HT1080 (cell line): Measurements from ENCODE around the gene LRP2BP. TPM values are rescaled to one million over a fixed set of nuclear protein-coding genes. Genes with fewer than 3 reads are reported as not detected.
"Not testable (repeated sequence)": the region's sequence is repeated elsewhere in the genome, so short reads cannot be mapped to it uniquely, and the experiment has no call there.

Source experiments
- DNase-seq: peaks from one replicate; pipeline ENCODE4 v3.0.0-alpha.2; 2015; ENCODE audit warnings: low read depth
- small RNA-seq: library from RNA; depleted of rRNA; stranded (forward); fragments of <200 nt; gene quantifications from one replicate; pipeline ENCODE3, GENCODE V24; 2014
- total RNA-seq: library from RNA; depleted of rRNA; stranded (reverse); fragments of >200 nt; shearing (Covaris generic); gene quantifications from 2 replicates; pipeline ENCODE4 v1.2.3, GENCODE V29; 2014; rRNA removed

Gene LRP2BP
- total RNA-seq, 1 experiment from 2014 or later: 0.08 TPM

- DNase-seq: not testable (repeated sequence)
Measured at GRCh38 chr4:185329879-185330510, 65.7 kb downstream of the LRP2BP start.

GRCh38 chr4:185328586-185328985 lies 67.1 kb downstream of the LRP2BP start:
- DNase-seq: no peak

GRCh38 chr4:185325721-185326120 lies 70.0 kb downstream of the LRP2BP start:
- not testable (repeated sequence) for DNase-seq

- not testable (repeated sequence) for DNase-seq
Measured at GRCh38 chr4:185324361-185324760, 71.4 kb downstream of the LRP2BP start.

- no peak for DNase-seq
Measured at GRCh38 chr4:185323606-185324005, 72.1 kb downstream of the LRP2BP start.

- no peak for DNase-seq
Measured at GRCh38 chr4:185322803-185323202, 72.9 kb downstream of the LRP2BP start.

- peak; percentile 47 for DNase-seq
Measured at GRCh38 chr4:185318679-185319078, 77.0 kb downstream of the LRP2BP start.

GRCh38 chr4:185317880-185318279 lies 77.8 kb downstream of the LRP2BP start:
- DNase-seq: no peak

GRCh38 chr4:185317462-185317861 lies 78.3 kb downstream of the LRP2BP start:
- not testable (repeated sequence) for DNase-seq

Small RNA genes within 50 kb of the gene (small RNA-seq; reads per million reads assigned to genes)
- gene RF00019: not detected

Other genes starting within 250 kb of the LRP2BP start
- 28.7 and 29.7 TPM in 2 replicates for gene CFAP97, start 191.9 kb downstream of the LRP2BP start, total RNA-seq
- 20.8 and 24.6 TPM in 2 replicates for gene SNX25, start 186.3 kb downstream of the LRP2BP start, total RNA-seq
- gene ANKRD37, start 917 bp upstream of the LRP2BP start, total RNA-seq: 13.4 and 20.6 TPM in 2 replicates
- 20.3 and 23.1 TPM in 2 replicates for gene UFSP2, start 30.0 kb upstream of the LRP2BP start, total RNA-seq
- 0.37 TPM in 1 of 2 replicates, not detected in the other for gene CCDC110, start 75.8 kb upstream of the LRP2BP start, total RNA-seq
- gene PDLIM3, start 139.6 kb upstream of the LRP2BP start, total RNA-seq: 11.4 and 16.3 TPM in 2 replicates